GM12865 (cell line): ENCODE results near the gene UNC45A.
"Not testable (repeated sequence)": the region's sequence is repeated elsewhere in the genome, so short reads cannot be mapped to it uniquely, and the experiment has no call there.

Source experiments
- DNase-seq: peaks from one replicate; pipeline ENCODE4 v3.0.0; 2010; ENCODE audit warnings: low read depth
- H3K4me3 ChIP-seq: 2 replicates; pipeline ENCODE4 v1.5.1; 2011; ENCODE audit warnings: mild to moderate bottlenecking, low read depth, low read length, control low read depth
- CTCF ChIP-seq: IDR thresholded peaks from 2 replicates; pipeline ENCODE4 v1.5.1; 2011; ENCODE audit warnings: low read length, control low read depth, low read depth, inconsistent platforms; ENCODE audit not compliant: insufficient read depth; ENCODE audit errors: missing control alignments

Gene UNC45A

GRCh38 chr15:90895571-90896117 lies 39.4 kb upstream of the UNC45A start:
- TF ChIP-seq CTCF: no peak
- H3K4me3 ChIP-seq: no peak overlapping the region
- DNase-seq: no peak

- H3K4me3 ChIP-seq: not testable (repeated sequence)
- peak; percentile 4 for TF ChIP-seq CTCF
- DNase-seq: peak; percentile 84
These were observed 37.9 kb upstream of the UNC45A start for GRCh38 chr15:90897131-90897655.

GRCh38 chr15:90901175-90902039 lies 33.7 kb upstream of the UNC45A start:
- TF ChIP-seq CTCF: no peak
- no peak for DNase-seq
- H3K4me3 ChIP-seq: peak overlapping the region; percentile 69

GRCh38 chr15:90902040-90902839 lies 32.8 kb upstream of the UNC45A start:
- peak overlapping the region; percentile 69 for H3K4me3 ChIP-seq
- peak; percentile 84 for TF ChIP-seq CTCF
- DNase-seq: peak; percentile 91

GRCh38 chr15:90902840-90903732 lies 32.0 kb upstream of the UNC45A start, which contains the start of gene MAN2A2:
MAN2A2 (plus strand) TSS chr15:90903302; CDS start chr15:90904208, 906 bp downstream.
- peak; percentile 91 for DNase-seq

More at GRCh38 chr15:90902840-90903732, 32.0 kb upstream of the UNC45A start, which contains the start of gene MAN2A2:
- H3K4me3 ChIP-seq: peak within 1 kb of the TSS; percentile 73
- TF ChIP-seq CTCF: no peak
